Stimulated activated CD8-positive, alpha-beta memory T cell treated with anti-CD3 and anti-CD28 coated beads, Interleukin-12 subunit alpha, Interleukin-12 subunit beta, amount 100 ng/mL, for 1 hour (primary cell): ENCODE measurements around the gene SYNCRIP.
"Not testable (repeated sequence)": the region's sequence is repeated elsewhere in the genome, so short reads cannot be mapped to it uniquely, and the experiment has no call there.

Experiments used
- DNase-seq: peaks from one replicate; pipeline ENCODE4 v3.0.0-alpha.2; 2020; ENCODE audit warnings: low read depth

SYNCRIP gene

GRCh38 chr6:85593438-85594196, 49.1 kb downstream of the SYNCRIP start, which contains the start of gene SNX14:
Gene SNX14 (minus strand): TSS chr6:85593858. CDS start chr6:85593718, 140 bp downstream.
- peak; percentile 59 for DNase-seq

DNA sequence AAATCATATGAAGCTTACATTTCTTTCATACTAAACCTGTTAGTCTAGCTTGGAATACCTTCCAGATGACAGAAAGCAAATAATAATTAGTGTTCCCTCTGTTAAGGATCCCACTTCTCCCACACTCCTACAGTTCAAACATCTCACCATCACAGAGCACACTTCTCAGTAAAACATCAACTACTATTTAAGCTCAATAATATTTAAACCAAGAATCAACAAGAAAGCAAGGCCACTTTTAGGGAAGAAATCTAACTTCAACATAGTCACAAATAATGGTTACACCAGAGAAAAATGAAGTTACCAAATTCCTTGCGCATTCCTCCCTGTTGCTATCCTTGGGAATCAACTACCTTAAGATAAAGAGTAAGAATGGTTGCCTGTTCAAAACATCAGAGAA, 50.7 kb downstream of the SYNCRIP start:
- no peak for DNase-seq

GRCh38 chr6:85591207-85591606, 51.5 kb downstream of the SYNCRIP start:
- no peak for DNase-seq

DNA sequence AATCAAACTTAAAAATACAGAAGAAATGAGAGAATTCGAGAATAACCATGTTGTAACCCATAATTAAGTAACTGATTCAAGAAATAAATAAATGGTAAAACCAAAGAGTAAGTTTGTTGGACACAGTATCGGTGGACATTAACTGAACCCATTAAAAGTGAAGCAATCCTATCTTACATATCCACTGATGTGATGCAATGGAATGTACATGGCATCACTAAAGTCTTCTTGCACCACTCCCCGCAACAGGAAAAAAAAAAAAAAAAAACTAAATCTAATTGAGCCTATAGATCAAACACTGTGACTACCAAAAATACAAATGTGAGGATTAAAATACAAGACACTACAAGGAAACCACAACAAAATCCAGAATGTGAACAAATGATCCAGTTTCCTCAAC, 56.9 kb downstream of the SYNCRIP start:
- DNase-seq = no peak

GRCh38 chr6:85582832-85583231, 59.9 kb downstream of the SYNCRIP start:
- not testable (repeated sequence) for DNase-seq

DNA sequence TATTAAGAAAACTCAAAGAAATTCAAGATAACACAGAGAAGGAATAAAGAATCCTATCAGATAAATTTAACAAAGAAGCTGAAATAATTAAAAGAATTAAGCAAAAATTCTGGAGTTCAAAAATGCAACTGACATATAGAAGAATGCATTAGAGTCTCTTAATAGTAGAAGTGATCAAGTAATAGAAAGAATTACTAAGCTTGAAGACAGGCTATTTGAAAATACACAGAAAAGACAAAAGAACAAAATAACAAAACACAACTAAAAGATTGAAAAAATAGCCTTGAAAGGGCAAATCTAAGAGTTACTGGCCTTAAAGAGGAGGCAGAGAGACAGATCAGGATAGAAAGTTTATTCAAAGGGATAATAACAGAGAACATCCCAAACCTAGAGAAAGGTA, 61.1 kb downstream of the SYNCRIP start:
- no peak for DNase-seq

DNA sequence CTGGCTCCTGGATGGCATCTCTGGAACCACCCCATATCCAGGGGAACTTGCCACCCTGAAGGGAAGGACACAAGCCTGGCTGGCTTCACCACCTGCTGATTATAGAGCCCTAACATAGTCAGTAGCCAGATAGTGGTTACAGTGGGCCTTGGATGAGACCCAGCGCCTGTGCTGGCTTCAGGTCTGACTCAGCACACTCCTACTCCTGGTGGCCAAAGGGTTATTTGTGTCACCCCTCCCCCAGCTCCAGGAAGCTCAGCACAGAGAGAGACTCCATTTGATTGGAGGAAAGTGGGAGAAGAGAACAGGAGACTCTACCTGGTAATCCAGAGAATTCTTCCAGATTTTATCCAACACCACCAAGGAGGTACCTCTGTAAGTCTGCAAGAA, 61.8 kb downstream of the SYNCRIP start:
- DNase-seq = no peak

- no peak for DNase-seq
Measured at GRCh38 chr6:85580118-85580877, 62.4 kb downstream of the SYNCRIP start.

DNA sequence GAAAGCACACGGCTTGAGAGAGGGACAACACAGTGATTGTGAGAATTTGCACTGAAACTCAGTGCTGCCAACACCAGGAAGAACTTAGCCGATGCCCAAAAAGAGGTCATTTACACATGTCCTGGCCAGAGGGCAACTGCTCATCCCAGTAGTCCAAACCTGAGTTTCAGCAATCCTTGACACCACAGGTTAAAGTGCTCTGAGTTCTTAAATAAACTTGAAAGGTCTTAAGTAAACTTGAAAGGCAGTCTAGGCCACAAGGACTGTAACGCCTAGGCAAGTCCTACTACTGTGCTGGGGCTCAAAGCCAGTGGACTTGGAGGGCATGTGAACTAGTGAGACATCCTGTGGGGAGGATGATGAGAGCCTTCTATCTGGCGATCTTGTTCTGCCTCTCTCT, 63.1 kb downstream of the SYNCRIP start:
- no peak for DNase-seq

- DNase-seq = no peak
Measured at GRCh38 chr6:85576476-85576875, 66.2 kb downstream of the SYNCRIP start.

DNA sequence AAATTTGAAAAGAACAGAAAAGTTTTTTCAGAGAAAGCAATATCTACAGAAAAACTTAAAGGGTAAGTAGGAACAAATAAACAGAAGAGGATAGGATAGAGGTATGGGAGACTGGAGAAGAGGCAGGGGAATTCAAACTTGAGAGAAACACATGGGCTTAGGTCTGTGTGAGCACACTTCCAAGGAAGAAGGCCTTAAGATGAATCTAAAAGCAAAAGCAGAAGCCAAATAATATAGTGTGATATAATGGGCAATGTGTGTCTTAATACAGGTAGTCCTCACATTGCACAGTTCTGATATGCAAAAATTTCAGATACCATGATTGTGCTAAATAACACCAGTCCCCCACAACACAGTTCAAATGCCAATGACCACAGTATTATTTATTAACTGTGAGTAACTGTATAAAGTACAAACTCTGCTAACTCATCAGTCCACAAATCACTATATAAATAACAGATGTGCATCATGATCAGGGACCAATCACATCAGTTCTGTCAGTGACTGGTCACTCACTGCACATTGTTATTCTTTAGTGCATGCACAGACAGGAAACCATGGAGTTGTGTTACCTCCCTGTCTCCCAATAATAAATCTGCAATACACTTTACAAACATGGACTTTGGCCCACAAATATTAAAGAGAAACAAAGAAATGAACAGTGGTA, 67.6 kb downstream of the SYNCRIP start:
- no peak for DNase-seq

DNA sequence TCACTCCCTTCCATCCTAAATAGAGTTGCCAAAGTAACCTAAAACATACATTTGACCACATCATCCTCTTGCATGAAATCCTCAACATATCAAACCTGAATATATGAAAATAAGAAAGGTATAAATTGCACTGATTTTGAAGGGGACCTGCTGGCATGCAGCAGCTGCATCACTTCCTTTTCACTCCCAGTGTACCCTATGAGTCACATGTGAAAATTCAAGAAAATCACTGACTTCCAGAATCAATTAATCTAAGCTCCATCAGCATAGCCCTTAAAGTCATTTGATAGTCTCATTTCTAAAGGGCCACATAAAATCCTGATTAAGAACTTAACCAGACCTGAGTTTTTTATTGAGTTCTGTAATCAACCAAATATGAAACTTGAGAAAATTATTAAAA, 73.4 kb downstream of the SYNCRIP start:
- no peak for DNase-seq

DNA sequence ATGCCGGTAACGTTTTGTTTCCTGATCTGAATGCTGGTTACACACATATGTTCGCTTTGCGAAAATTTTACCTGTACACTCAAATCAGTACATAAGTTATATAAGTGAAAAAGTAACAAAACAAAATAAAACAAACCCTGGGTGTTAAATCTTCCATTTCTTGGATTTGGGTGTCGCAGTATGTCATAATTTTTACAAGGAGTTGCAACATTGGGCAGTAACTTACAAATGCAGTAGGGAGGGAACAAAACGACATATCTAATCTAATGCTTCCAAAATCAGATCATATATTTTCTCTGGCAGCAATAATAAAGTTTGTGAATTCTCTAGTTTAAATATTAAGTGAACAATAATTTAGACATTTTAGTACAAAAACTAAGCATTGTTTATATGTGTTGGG, 74.3 kb downstream of the SYNCRIP start:
- DNase-seq = no peak

DNA sequence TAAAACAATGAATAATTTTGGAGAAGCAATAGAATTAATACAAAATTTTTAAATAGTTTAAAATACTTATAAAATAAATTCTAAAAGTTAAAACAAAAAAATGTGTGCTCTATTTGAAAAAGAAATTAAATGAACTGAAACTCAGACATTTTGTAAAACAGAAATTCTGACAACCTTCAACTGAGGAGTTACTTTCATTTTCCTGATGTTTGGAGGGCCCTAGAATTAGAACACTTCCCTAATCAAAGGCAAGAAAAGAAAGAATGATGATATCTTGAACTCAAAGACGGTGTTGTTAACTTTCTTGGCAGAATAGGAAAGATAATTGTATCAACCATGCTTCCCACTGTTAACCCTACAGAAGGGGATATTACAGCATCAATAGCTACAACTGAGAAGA, 77.0 kb downstream of the SYNCRIP start:
- DNase-seq = no peak

DNA sequence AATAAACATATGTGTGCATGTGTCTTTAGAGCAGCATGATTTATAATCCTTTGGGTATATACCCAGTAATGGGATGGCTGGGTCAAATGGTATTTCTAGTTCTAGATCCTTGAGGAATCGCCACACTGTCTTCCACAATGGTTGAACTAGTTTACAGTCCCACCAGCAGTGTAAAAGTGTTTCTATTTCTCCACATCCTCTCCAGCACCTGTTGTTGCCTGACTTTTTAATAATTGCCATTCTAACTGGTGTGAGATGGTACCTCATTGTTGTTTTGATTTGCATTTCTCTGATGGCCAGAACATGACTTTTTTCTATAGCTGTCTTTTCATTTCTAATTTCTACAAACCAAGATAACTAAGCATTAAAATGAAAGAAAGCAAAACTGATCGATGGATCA, 78.5 kb downstream of the SYNCRIP start:
- not testable (repeated sequence) for DNase-seq
